Kasumi-1 (cell line): ENCODE data around the gene MRPL38.
"Not testable (repeated sequence)": the region's sequence is repeated elsewhere in the genome, so short reads cannot be mapped to it uniquely, and the experiment has no call there.

Source experiments
- DNase-seq, 2 experiments: peaks; one replicate each; lab custom pipeline; 2025; lab: John Stamatoyannopoulos, UW

MRPL38 gene

GRCh38 chr17:75854101-75854748, 50.5 kb downstream of the MRPL38 start:
- no peak for DNase-seq

GRCh38 chr17:75853433-75853832, 51.3 kb downstream of the MRPL38 start:
- DNase-seq, result no peak

- DNase-seq, result not testable (repeated sequence)
Observed at GRCh38 chr17:75851693-75851991, 53.0 kb downstream of the MRPL38 start.

GRCh38 chr17:75850928-75851692, 53.6 kb downstream of the MRPL38 start:
- no peak for DNase-seq

GRCh38 chr17:75849724-75850123, 55.0 kb downstream of the MRPL38 start:
- DNase-seq, result no peak

- no peak for DNase-seq
Observed at GRCh38 chr17:75849279-75849646, 55.4 kb downstream of the MRPL38 start.
